Measurements from ENCODE around the gene SEZ6L. TPM values are rescaled to one million over a fixed set of nuclear protein-coding genes. Genes with fewer than 3 reads are reported as not detected.

The SEZ6L gene
- total RNA-seq, 1 experiment from 2014 or later = not detected

DNA sequence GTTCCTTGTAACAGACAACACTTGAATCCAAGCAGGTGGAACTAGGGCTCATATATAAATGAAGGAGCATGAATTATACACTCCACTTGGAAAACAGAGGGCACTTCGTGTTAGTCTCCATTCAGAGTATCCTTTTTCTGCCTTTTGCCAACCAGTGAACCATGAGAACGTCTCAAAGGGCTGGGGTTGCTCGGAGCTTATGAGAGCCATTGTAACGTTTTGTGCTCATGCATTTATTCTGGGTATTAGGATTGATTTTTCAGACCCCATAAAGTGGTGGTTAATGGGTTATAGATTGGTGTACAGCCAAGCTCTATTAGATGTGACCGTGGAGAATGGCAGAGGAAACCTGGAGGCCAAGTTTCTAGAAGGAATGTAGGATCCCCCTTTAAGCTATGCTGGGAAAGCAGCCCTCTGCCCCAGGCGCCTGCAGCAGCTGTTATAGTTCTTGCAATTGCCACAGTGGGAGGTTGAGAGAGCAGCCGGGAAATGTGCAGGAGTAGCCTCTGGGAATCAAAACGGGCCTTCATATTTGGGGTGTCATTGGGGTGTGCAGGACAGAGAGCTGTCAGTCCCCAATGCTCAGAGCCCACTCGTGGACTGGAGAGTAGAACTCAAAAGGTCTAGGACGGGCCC lies 205.2 kb downstream of the SEZ6L start (continued):
- no peak for TF ChIP-seq YY1 (IDR thresholded peaks at IDR 0.05; ENCODE audit: extremely low read depth, insufficient replicate concordance, low read depth, low read length)
- TF ChIP-seq, protein P1, sequence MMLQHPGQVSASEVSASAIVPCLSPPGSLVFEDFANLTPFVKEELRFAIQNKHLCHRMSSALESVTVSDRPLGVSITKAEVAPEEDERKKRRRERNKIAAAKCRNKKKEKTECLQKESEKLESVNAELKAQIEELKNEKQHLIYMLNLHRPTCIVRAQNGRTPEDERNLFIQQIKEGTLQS (IDR thresholded peaks at IDR 0.05) = no peak
- no peak for TF ChIP-seq JUND (IDR thresholded peaks at IDR 0.05)
- no peak for TF ChIP-seq EZH2 (IDR thresholded peaks at IDR 0.05)
- TF ChIP-seq, protein P2, sequence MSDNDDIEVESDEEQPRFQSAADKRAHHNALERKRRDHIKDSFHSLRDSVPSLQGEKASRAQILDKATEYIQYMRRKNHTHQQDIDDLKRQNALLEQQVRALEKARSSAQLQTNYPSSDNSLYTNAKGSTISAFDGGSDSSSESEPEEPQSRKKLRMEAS (IDR thresholded peaks at IDR 0.05) = no peak
- no peak for TF ChIP-seq CBX3 (IDR thresholded peaks at IDR 0.05; ENCODE audit: low read depth)
- TF ChIP-seq POLR2A (IDR thresholded peaks at IDR 0.05; ENCODE audit: borderline replicate concordance, extremely low read depth, insufficient read depth, insufficient read length) = no peak

DNA sequence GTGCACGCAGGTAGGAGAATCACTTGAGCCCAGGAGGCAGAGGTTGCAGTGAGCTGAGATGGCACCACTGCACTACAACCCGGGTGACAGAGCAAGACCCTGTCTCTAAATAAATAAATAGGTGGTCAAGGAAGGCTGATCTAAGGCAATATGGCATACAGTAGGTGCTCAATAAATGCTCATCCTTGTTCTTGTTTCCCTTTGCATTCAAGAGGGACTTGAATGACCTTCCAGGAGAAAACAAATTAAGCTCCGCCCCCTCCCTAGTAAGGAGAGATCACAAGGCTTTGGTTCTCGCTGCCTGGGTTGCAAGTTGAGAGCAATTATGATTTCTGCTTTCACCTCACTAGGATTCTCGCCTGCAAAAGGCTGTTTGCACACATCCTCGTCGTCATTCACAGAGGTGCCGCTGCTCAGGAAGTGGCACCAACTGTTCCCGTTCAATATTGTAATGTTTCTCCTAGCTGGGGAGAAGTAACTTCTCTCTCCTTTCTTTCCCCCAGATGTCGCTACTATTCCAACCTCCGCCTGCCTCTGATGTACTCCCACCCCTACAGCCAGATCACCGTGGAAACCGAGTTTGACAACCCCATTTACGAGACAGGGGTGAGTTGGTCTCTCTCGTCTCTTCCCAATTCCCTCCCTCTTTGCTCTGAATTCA lies 208.0 kb downstream of the SEZ6L start:
- intact Hi-C loops (cut with micrococcal nuclease) = no loop called here
- no TSS peak for BruUV-seq (replicated peaks)
- peak; percentile 75 for ATAC-seq
- ChIA-PET POLR2A (no interaction called here), CTCF (interaction anchor here (0.7 to 1.1 kb wide), 3 partner anchors 9 to 13 kb away, joined by 3 to 5 read pairs (median 3); no protein-coding TSS in a partner anchor), RAD21 (ENCODE audit: low non-redundant PET in 1 of 2, low total read pairs in 2 of 2, uncharacterized antibody in 2 of 2, unreplicated experiment in 2 of 2) (no interaction called here)
- peak overlapping the region; percentile 56 for H3K4me2 ChIP-seq (ENCODE audit: low read length)
- no peak overlapping the region for H3K9ac ChIP-seq (ENCODE audit: low read length)
- no peaks in the 10 kb centered on the region for H3K36me3 ChIP-seq (ENCODE audit: control insufficient read depth in 1 of 2, insufficient read depth in 2 of 2, low read length in 2 of 2)
- H4K20me1 ChIP-seq (ENCODE audit: insufficient read depth) = no peaks in the 10 kb centered on the region
- no peak overlapping the region for H3K27ac ChIP-seq (ENCODE audit: low read depth, low read length)
- peak overlapping the region in 1 of 2 experiments; percentile 27; a peak in 1 of 4 replicates for H3K4me3 ChIP-seq (replicated peaks in 1 of 2; ENCODE audit: low read depth in 1 of 2, low read length in 2 of 2)
- peaks cover 61% of the 10 kb centered on the region for H3K27me3 ChIP-seq (ENCODE audit: insufficient read depth, low read length)
- peak overlapping the region; percentile 31 for H2AFZ ChIP-seq (ENCODE audit: low read depth, low read length, poor library complexity, severe bottlenecking)
- no peak for DNase-seq (ENCODE audit: low read depth, low spot score)
- peaks cover 0 to 3% of the 10 kb centered on the region in 2 experiments; a peak in 2 of 4 replicates for H3K4me1 ChIP-seq (ENCODE audit: control insufficient read depth in 1 of 2, insufficient read depth in 2 of 2, low read length in 2 of 2)
- no peaks in the 10 kb centered on the region for H3K79me2 ChIP-seq (ENCODE audit: insufficient read depth, low read length)
- no peaks in the 10 kb centered on the region for H3K9me3 ChIP-seq (ENCODE audit: control insufficient read depth in 1 of 2, insufficient read depth in 1 of 2, low read depth in 1 of 2, low read length in 2 of 2)
- TF ChIP-seq RAD21 (IDR thresholded peaks at IDR 0.05; ENCODE audit: low read depth) (0 out of 2 replicates have a peak, but pooled peaks have one; percentile 14), JUND (IDR thresholded peaks at IDR 0.05) (no peak), SRF (IDR thresholded peaks at IDR 0.05; ENCODE audit: low read depth) (no peak), ELF1 (IDR thresholded peaks at IDR 0.05; ENCODE audit: borderline replicate concordance, low read depth) (no peak)
- TF ChIP-seq, protein P3, sequence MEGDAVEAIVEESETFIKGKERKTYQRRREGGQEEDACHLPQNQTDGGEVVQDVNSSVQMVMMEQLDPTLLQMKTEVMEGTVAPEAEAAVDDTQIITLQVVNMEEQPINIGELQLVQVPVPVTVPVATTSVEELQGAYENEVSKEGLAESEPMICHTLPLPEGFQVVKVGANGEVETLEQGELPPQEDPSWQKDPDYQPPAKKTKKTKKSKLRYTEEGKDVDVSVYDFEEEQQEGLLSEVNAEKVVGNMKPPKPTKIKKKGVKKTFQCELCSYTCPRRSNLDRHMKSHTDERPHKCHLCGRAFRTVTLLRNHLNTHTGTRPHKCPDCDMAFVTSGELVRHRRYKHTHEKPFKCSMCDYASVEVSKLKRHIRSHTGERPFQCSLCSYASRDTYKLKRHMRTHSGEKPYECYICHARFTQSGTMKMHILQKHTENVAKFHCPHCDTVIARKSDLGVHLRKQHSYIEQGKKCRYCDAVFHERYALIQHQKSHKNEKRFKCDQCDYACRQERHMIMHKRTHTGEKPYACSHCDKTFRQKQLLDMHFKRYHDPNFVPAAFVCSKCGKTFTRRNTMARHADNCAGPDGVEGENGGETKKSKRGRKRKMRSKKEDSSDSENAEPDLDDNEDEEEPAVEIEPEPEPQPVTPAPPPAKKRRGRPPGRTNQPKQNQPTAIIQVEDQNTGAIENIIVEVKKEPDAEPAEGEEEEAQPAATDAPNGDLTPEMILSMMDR (IDR thresholded peaks at IDR 0.05 in 2 of 3, conservative IDR thresholded peaks at IDR 0.05 in 1 of 3; ENCODE audit: borderline replicate concordance in 1 of 3, insufficient read depth in 1 of 3, low read depth in 2 of 3, low read length in 2 of 3) = peak in 1 of 3 experiments; percentile 11; a peak in 1 of 6 replicates
- no peaks in the 10 kb centered on the region for H3K9me2 ChIP-seq (ENCODE audit: insufficient read depth)

Data from HCT116 (cell line).